ENCODE measurements around the gene DAD1.

GRCh38 chr14:22627506-22628263 is 38.7 kb upstream of the DAD1 start:
- TF ChIP-seq POLR2A (IDR thresholded peaks at IDR 0.05) (no peak), POLR2AphosphoS5 (IDR thresholded peaks at IDR 0.05) (no peak)
